GM21717 (cell line): Measurements from ENCODE around the gene UBAP1L.
"Not testable (repeated sequence)": the region's sequence is repeated elsewhere in the genome, so short reads cannot be mapped to it uniquely, and the experiment has no call there.

Experiments
- ATAC-seq: cut with Tn5 transposase; IDR thresholded peaks from one replicate; pipeline ENCODE4 v1.9.1; 2021; ENCODE audit warnings: mild to moderate bottlenecking, moderate library complexity; ENCODE audit not compliant: unreplicated experiment

The UBAP1L gene

GRCh38 chr15:65085207-65085753 is 29.7 kb downstream of the UBAP1L start:
- no peak for ATAC-seq

- ATAC-seq, result no peak
Measured at GRCh38 chr15:65084500-65085206, 30.3 kb downstream of the UBAP1L start.

GRCh38 chr15:65083262-65083701 is 31.7 kb downstream of the UBAP1L start:
- no peak for ATAC-seq

- no peak for ATAC-seq
Measured at GRCh38 chr15:65082303-65082953, 32.6 kb downstream of the UBAP1L start.

GRCh38 chr15:65081758-65082157 is 33.2 kb downstream of the UBAP1L start:
- ATAC-seq, result no peak

- no peak for ATAC-seq
Measured at GRCh38 chr15:65081270-65081669, 33.7 kb downstream of the UBAP1L start.

- ATAC-seq, result no peak
Measured at GRCh38 chr15:65079580-65079979, 35.4 kb downstream of the UBAP1L start.

GRCh38 chr15:65077981-65078352 is 37.0 kb downstream of the UBAP1L start:
- ATAC-seq, result no peak

- ATAC-seq, result no peak
Measured at GRCh38 chr15:65077291-65077980, 37.6 kb downstream of the UBAP1L start.

GRCh38 chr15:65076486-65077290 is 38.3 kb downstream of the UBAP1L start, which contains the start of gene KBTBD13:
KBTBD13 (plus strand) TSS chr15:65076746; CDS start chr15:65076816, 70 bp downstream.
- ATAC-seq, result no peak

- not testable (repeated sequence) for ATAC-seq
Measured at GRCh38 chr15:65075607-65076395, 39.2 kb downstream of the UBAP1L start.

- ATAC-seq, result not testable (repeated sequence)
Measured at GRCh38 chr15:65074946-65075345, 40.1 kb downstream of the UBAP1L start.

- no peak for ATAC-seq
Measured at GRCh38 chr15:65072617-65073016, 42.4 kb downstream of the UBAP1L start.

- ATAC-seq, result no peak
Measured at GRCh38 chr15:65072027-65072426, 43.0 kb downstream of the UBAP1L start.

GRCh38 chr15:65071381-65071811 is 43.6 kb downstream of the UBAP1L start:
- no peak for ATAC-seq

GRCh38 chr15:65069779-65070546 is 45.0 kb downstream of the UBAP1L start:
- ATAC-seq, result no peak

- no peak for ATAC-seq
Measured at GRCh38 chr15:65069179-65069578, 45.8 kb downstream of the UBAP1L start.

- no peak for ATAC-seq
Measured at GRCh38 chr15:65068403-65068788, 46.6 kb downstream of the UBAP1L start.
